GM21528 (cell line): ENCODE measurements around the gene VSIR.

Experiments used
- ATAC-seq: cut with Tn5 transposase; IDR thresholded peaks from one replicate; pipeline ENCODE4 v1.9.1; 2021; ENCODE audit warnings: mild to moderate bottlenecking, moderate library complexity; ENCODE audit not compliant: unreplicated experiment, low FRiP score

Gene VSIR

GRCh38 chr10:71717056-71717455 is 56.3 kb downstream of the VSIR start:
- no peak for ATAC-seq

- no peak for ATAC-seq
Measured at GRCh38 chr10:71716426-71716825, 56.9 kb downstream of the VSIR start.

- no peak for ATAC-seq
Measured at GRCh38 chr10:71715860-71716259, 57.5 kb downstream of the VSIR start.

GRCh38 chr10:71715026-71715425 is 58.3 kb downstream of the VSIR start:
- ATAC-seq: no peak

- ATAC-seq: no peak
Measured at GRCh38 chr10:71714592-71714991, 58.7 kb downstream of the VSIR start.

GRCh38 chr10:71714031-71714410 is 59.3 kb downstream of the VSIR start:
- ATAC-seq: no peak

GRCh38 chr10:71713135-71714030 is 59.9 kb downstream of the VSIR start:
- ATAC-seq: no peak

- no peak for ATAC-seq
Measured at GRCh38 chr10:71712572-71713134, 60.7 kb downstream of the VSIR start.

- ATAC-seq: no peak
Measured at GRCh38 chr10:71712170-71712569, 61.1 kb downstream of the VSIR start.

- ATAC-seq: no peak
Measured at GRCh38 chr10:71711052-71711623, 62.2 kb downstream of the VSIR start.

- no peak for ATAC-seq
Measured at GRCh38 chr10:71710519-71710918, 62.8 kb downstream of the VSIR start.

GRCh38 chr10:71708897-71709882 is 64.1 kb downstream of the VSIR start:
- no peak for ATAC-seq

- no peak for ATAC-seq
Measured at GRCh38 chr10:71708301-71708703, 65.0 kb downstream of the VSIR start.

GRCh38 chr10:71707240-71707789 is 66.0 kb downstream of the VSIR start:
- no peak for ATAC-seq

GRCh38 chr10:71706216-71707121 is 66.9 kb downstream of the VSIR start:
- ATAC-seq: no peak

GRCh38 chr10:71705582-71705981 is 67.7 kb downstream of the VSIR start:
- no peak for ATAC-seq

GRCh38 chr10:71704816-71705215 is 68.5 kb downstream of the VSIR start:
- no peak for ATAC-seq

- ATAC-seq: no peak
Measured at GRCh38 chr10:71703577-71703976, 69.7 kb downstream of the VSIR start.

GRCh38 chr10:71701496-71702132 is 71.7 kb downstream of the VSIR start:
- no peak for ATAC-seq
